Breast epithelium (tissue), 4 donors: ENCODE data around the gene TVP23A. TPM values are rescaled to one million over a fixed set of nuclear protein-coding genes. Genes with fewer than 3 reads are reported as not detected.

Experiments
- DNase-seq, 2 donors: peaks; one replicate each; pipeline ENCODE4 v3.0.0-alpha.2; 2019; ENCODE audit warnings: low spot score in 2 of 2
- H3K27ac ChIP-seq, 2 donors: fragments of 200-600 bp; sonication (generic) in 1 of 2; one replicate each; pipeline ENCODE4 v1.5.1; 2016 to 2019; ENCODE audit warnings: mild to moderate bottlenecking in 1 of 2
- H3K27me3 ChIP-seq, 2 donors: fragments of 200-600 bp; sonication (generic) in 1 of 2; one replicate each; pipeline versions ENCODE4 v1.5.1 to v1.6.0; 2017 to 2019; ENCODE audit warnings: control low read depth in 1 of 2, mild to moderate bottlenecking in 1 of 2
- H3K36me3 ChIP-seq: fragments of 200-600 bp; one replicate; pipeline ENCODE4 v1.5.1; 2019
- H3K4me1 ChIP-seq, 2 donors: fragments of 200-600 bp; sonication (generic); one replicate each; pipeline ENCODE4 v1.5.1; 2016 to 2019; ENCODE audit warnings: control low read depth in 1 of 2
- H3K4me3 ChIP-seq, 3 donors: fragments of 200-600 bp; sonication (generic); 1 replicate in 2 of 3; 2 replicates in 1 of 3; pipeline ENCODE4 v1.5.1; 2016 to 2019; ENCODE audit warnings: mild to moderate bottlenecking in 3 of 3, moderate library complexity in 2 of 3
- H3K9me3 ChIP-seq, 2 donors: fragments of 200-600 bp; sonication (generic) in 1 of 2; one replicate each; pipeline ENCODE4 v1.5.1; 2016 to 2019; ENCODE audit warnings: control low read depth in 1 of 2
- POLR2A ChIP-seq: fragments of 450-650 bp; IDR thresholded peaks from one replicate; pipeline ENCODE4 v1.6.1; 2016; ENCODE audit warnings: antibody characterized with exemption, mild to moderate bottlenecking, moderate library complexity
- POLR2AphosphoS5 ChIP-seq, 3 donors: sonication (generic); formaldehyde crosslinking; IDR thresholded peaks; one replicate each; pipeline ENCODE4 v1.6.1; 2017; ENCODE audit warnings: antibody characterized with exemption in 3 of 3
- intact Hi-C: fragments of 100-400 bp; cut with DNase I; formaldehyde crosslinking; loops from one replicate; pipeline ENCODE4 v1.15.1; 2023; ENCODE audit warnings: low total_unique reads
- total RNA-seq, 3 donors: library from RNA; depleted of rRNA; stranded (reverse); fragments of >200 nt; gene quantifications; one replicate each; pipeline ENCODE4 v1.1.0, GENCODE V29; 2016
- TF ChIP-seq, protein P1 (sequence below), 3 donors: fragments of 450-650 bp; IDR thresholded peaks; one replicate each; pipeline ENCODE4 v1.5.1; 2016 to 2017; ENCODE audit warnings: antibody characterized with exemption in 3 of 3, mild to moderate bottlenecking in 3 of 3, moderate library complexity in 3 of 3

Gene TVP23A
- total RNA-seq, 3 donors from 2014 or later, result under 0.01 to 1.3 TPM; not detected in 1

DNA sequence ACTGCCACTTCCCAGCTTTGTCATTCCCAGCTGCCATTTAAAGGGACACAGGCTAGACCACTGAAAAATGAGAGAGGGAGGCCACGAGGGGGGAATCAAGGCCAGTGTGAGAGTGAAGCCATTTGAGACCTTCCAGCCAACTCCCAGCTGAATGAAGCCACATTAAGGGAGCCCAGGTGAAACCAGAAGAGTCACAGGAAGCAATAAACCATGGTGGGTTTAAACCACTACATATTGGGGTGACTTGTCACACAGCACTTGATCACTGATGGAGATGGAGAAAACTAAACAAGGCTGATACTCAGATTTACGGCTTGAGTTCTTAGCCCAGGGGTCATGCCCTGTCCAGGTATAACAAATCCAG lies 77.8 kb downstream of the TVP23A start:
- intact Hi-C loops, result no loop called here
- Histone ChIP-seq H3K4me3 (no peak overlapping the region), H3K36me3 (no peaks in the 10 kb centered on the region), H3K27me3 (no peaks in the 10 kb centered on the region), H3K4me1 (no peaks in the 10 kb centered on the region), H3K27ac (no peak overlapping the region), H3K9me3 (no peaks in the 10 kb centered on the region)
- TF ChIP-seq POLR2AphosphoS5 (IDR thresholded peaks at IDR 0.05), result no peak
- TF ChIP-seq, protein P1, sequence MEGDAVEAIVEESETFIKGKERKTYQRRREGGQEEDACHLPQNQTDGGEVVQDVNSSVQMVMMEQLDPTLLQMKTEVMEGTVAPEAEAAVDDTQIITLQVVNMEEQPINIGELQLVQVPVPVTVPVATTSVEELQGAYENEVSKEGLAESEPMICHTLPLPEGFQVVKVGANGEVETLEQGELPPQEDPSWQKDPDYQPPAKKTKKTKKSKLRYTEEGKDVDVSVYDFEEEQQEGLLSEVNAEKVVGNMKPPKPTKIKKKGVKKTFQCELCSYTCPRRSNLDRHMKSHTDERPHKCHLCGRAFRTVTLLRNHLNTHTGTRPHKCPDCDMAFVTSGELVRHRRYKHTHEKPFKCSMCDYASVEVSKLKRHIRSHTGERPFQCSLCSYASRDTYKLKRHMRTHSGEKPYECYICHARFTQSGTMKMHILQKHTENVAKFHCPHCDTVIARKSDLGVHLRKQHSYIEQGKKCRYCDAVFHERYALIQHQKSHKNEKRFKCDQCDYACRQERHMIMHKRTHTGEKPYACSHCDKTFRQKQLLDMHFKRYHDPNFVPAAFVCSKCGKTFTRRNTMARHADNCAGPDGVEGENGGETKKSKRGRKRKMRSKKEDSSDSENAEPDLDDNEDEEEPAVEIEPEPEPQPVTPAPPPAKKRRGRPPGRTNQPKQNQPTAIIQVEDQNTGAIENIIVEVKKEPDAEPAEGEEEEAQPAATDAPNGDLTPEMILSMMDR (IDR thresholded peaks at IDR 0.05), result no peak
- no peak for TF ChIP-seq POLR2A
- DNase-seq, result no peak

DNA sequence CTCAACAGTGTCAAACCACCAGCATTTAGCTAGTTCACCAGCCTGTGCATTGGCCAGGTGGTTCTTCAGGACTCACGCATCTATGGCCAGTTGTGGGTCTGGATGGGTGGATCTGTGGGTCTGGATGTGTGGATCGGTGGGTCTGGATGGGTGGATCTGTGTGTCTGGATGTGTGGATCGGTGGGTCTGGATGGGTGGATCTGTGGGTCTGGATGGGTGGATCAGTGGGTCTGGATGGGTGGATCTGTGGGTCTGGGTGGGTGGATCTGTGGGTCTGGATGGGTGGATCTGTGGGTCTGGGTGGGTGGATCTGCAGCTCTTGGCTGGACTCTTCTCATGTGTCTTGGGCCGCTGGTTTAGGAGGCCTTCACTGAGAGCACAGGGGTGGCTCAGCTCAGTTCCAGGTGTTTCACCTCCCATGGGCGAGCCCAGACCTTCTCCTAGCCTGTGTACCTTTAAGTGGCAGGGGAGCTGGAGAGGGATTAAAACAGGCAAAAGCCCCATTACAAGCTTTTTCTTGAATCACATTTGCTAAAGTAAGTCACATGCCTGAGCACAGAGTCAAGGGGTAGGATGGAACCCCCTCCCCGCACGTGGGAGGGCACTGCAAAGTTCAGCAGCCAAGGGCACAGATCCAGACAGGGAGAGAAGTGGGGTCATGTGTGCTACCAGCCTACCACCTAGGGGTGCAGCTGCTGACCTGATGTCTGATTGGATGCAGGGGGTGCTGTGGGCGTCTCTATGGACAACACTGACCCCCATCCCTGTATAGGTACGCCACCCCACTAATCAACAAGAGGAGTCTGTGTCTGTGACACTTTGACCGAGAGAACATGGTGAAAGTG lies 78.4 kb downstream of the TVP23A start:
- H3K4me1 ChIP-seq, result no peaks in the 10 kb centered on the region
- DNase-seq, result no peak
- intact Hi-C loops, result loop anchor here (5.0 kb wide), 1 partner anchor 228 kb away; no protein-coding TSS in a partner anchor

DNA sequence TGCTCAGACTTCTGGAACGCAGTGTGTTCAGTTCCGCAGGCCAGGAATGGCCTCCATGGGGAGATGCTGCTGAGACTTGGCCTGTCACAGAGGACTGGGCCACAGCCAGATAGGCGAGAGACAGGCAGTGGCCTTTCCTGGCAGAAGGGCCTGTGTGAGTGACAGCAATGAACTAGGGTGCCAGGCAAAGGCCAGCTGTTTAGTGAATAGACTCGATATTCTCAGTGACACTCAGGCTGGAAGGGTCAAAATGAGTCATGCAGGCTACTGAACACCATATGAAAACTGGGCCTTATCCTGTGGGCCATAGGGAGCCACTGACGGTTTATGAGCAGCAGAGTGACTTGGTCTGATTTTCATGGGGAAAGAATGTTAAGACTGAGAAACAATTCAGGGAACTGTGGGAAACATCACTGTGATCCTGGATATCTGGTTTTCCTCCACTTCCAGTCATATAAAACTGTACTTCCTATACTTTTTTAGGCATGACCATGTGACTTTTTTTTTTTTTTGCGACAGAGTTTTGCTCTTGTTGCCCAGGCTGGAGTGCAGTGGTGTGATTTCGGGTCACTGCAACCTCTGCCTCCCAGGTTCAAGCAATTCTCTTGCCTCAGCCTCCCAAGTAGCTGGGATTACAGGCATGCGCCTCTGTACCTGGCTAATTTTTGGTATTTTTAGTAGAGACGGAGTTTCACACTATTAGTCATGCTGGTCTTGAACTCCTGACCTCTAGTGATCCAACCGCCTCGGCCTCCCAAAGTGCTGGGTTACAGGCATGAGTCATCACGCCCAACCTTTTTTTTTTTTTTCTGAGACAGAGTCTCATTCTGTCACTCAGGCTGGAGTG lies 80.1 kb downstream of the TVP23A start:
- no peak for DNase-seq
- Histone ChIP-seq H3K9me3 (no peaks in the 10 kb centered on the region), H3K36me3 (no peaks in the 10 kb centered on the region), H3K27ac (peak overlapping the region in 1 of 2 donors; percentile 41), H3K4me3 (no peak overlapping the region), H3K27me3 (no peaks in the 10 kb centered on the region), H3K4me1 (no peaks in the 10 kb centered on the region)
- intact Hi-C loops, result loop anchor here (5.0 kb wide), 1 partner anchor 226 kb away; no protein-coding TSS in a partner anchor
- TF ChIP-seq, protein P1 (IDR thresholded peaks at IDR 0.05), result no peak
- peak in 2 of 3 donors; percentile 26 to 48 for TF ChIP-seq POLR2AphosphoS5 (IDR thresholded peaks at IDR 0.05)

More for the DNA sequence above, 78.4 kb downstream of the TVP23A start:
- Histone ChIP-seq H3K9me3 (no peaks in the 10 kb centered on the region), H3K36me3 (no peaks in the 10 kb centered on the region), H3K27ac (no peak overlapping the region), H3K4me3 (no peak overlapping the region), H3K27me3 (no peaks in the 10 kb centered on the region)
- TF ChIP-seq POLR2AphosphoS5 (IDR thresholded peaks at IDR 0.05) (no peak), POLR2A (no peak)
- TF ChIP-seq, protein P1 (IDR thresholded peaks at IDR 0.05), result no peak

DNA sequence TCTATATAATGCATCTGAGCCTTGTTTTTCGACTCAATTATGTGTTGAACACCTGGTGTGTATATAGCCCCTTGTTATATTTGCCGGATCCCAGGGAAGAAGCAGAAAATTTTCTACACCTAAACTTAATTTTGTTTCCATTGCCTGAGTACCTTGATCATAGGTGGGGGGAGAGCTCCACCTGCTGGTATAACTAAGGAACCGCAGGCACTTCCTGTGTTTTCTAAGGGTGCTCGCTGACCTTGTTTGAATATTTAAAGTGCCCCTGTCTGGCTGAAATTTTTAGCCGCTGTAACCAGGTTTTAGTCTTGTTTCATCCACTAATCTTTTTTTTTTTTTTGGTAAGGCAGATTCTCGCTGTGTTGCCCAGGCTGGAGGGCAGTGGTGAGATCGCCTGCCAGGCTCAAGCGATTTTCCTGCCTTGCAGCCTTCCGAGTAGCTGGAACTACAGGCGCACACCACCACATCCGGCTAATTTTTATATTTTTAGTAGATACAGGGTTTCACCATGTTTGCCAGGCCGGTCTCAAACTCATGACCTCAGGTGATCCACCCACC lies 81.4 kb downstream of the TVP23A start:
- TF ChIP-seq, protein P1 (IDR thresholded peaks at IDR 0.05), result peak; percentile 92 to 96 (median 95)
- no peak for TF ChIP-seq POLR2AphosphoS5 (IDR thresholded peaks at IDR 0.05)
- H3K27me3 ChIP-seq, result no peaks in the 10 kb centered on the region
- H3K36me3 ChIP-seq, result no peaks in the 10 kb centered on the region
- H3K27ac ChIP-seq, result peak overlapping the region in 1 of 2 donors; percentile 65
- H3K4me3 ChIP-seq, result no peak overlapping the region
- DNase-seq, result peak in 1 of 2 donors; percentile 53
- H3K4me1 ChIP-seq, result no peaks in the 10 kb centered on the region
- no peaks in the 10 kb centered on the region for H3K9me3 ChIP-seq
- intact Hi-C loops, result loop anchor here (5.0 kb wide), 1 partner anchor 225 kb away; no protein-coding TSS in a partner anchor
